GM21423 (cell line): Measurements from ENCODE around the gene MYO16.
A peak's percentile ranks its signal among the peaks of the same experiment; 100 is the strongest.
"Not testable (repeated sequence)": the region's sequence is repeated elsewhere in the genome, so short reads cannot be mapped to it uniquely, and the experiment has no call there.

Experiments used
- ATAC-seq: cut with Tn5 transposase; IDR thresholded peaks from one replicate; pipeline ENCODE4 v1.9.1; 2021; ENCODE audit warnings: mild to moderate bottlenecking, moderate library complexity; ENCODE audit not compliant: unreplicated experiment

Gene MYO16

GRCh38 chr13:109213714-109214113 lies 584.3 kb downstream of the MYO16 start:
- ATAC-seq, result no peak

GRCh38 chr13:109214393-109214792 lies 585.0 kb downstream of the MYO16 start:
- ATAC-seq, result no peak

- ATAC-seq, result no peak
Observed at GRCh38 chr13:109215377-109215776, 586.0 kb downstream of the MYO16 start.

- not testable (repeated sequence) for ATAC-seq
Observed at GRCh38 chr13:109217510-109217909, 588.1 kb downstream of the MYO16 start.

- no peak for ATAC-seq
Observed at GRCh38 chr13:109220631-109221030, 591.2 kb downstream of the MYO16 start.

- no peak for ATAC-seq
Observed at GRCh38 chr13:109224033-109224432, 594.6 kb downstream of the MYO16 start.

- ATAC-seq, result no peak
Observed at GRCh38 chr13:109226631-109227030, 597.2 kb downstream of the MYO16 start.

GRCh38 chr13:109227344-109227940 lies 598.0 kb downstream of the MYO16 start:
- ATAC-seq, result no peak

GRCh38 chr13:109228211-109228610 lies 598.8 kb downstream of the MYO16 start:
- no peak for ATAC-seq

GRCh38 chr13:109231888-109232287 lies 602.5 kb downstream of the MYO16 start:
- ATAC-seq, result no peak

- ATAC-seq, result peak; percentile 67
Observed at GRCh38 chr13:109233293-109233692, 603.9 kb downstream of the MYO16 start.

GRCh38 chr13:109235901-109236300 lies 606.5 kb downstream of the MYO16 start:
- ATAC-seq, result no peak

- no peak for ATAC-seq
Observed at GRCh38 chr13:109241160-109241559, 611.7 kb downstream of the MYO16 start.

- no peak for ATAC-seq
Observed at GRCh38 chr13:109243311-109243951, 614.0 kb downstream of the MYO16 start.

GRCh38 chr13:109244566-109244965 lies 615.2 kb downstream of the MYO16 start:
- ATAC-seq, result no peak

- ATAC-seq, result no peak
Observed at GRCh38 chr13:109246001-109246400, 616.6 kb downstream of the MYO16 start.

GRCh38 chr13:109249780-109250528 lies 620.5 kb downstream of the MYO16 start:
- no peak for ATAC-seq

GRCh38 chr13:109251956-109252355 lies 622.5 kb downstream of the MYO16 start:
- ATAC-seq, result no peak

- ATAC-seq, result no peak
Observed at GRCh38 chr13:109253316-109253715, 623.9 kb downstream of the MYO16 start.

GRCh38 chr13:109254274-109254673 lies 624.9 kb downstream of the MYO16 start:
- ATAC-seq, result no peak

GRCh38 chr13:109255141-109255856 lies 625.9 kb downstream of the MYO16 start:
- ATAC-seq, result no peak
